ENCODE data around the gene GNA14. TPM values are rescaled to one million over a fixed set of nuclear protein-coding genes. Genes with fewer than 3 reads are reported as not detected.
"Not testable (repeated sequence)": the region's sequence is repeated elsewhere in the genome, so short reads cannot be mapped to it uniquely, and the experiment has no call there.

GNA14 gene
- total RNA-seq, 1 donor from 2014 or later: 0.22 TPM

- no peak overlapping the region for H3K4me3 Mint-ChIP-seq (ENCODE audit: unreplicated experiment)
- H3K4me1 Mint-ChIP-seq (ENCODE audit: low read depth): no peaks in the 10 kb centered on the region
- H3K27me3 Mint-ChIP-seq (ENCODE audit: low read depth): peaks cover 5% of the 10 kb centered on the region
- no peak for TF ChIP-seq CTCF (IDR thresholded peaks at IDR 0.05)
- H3K27ac Mint-ChIP-seq (ENCODE audit: unreplicated experiment): no peak overlapping the region
- no peak for DNase-seq (ENCODE audit: low spot score)
- peaks cover 9% of the 10 kb centered on the region for H3K9me3 Mint-ChIP-seq (ENCODE audit: low read depth)
- H3K36me3 Mint-ChIP-seq (ENCODE audit: low read depth): peaks cover 4% of the 10 kb centered on the region
Observed at GRCh38 chr9:77632652-77633051, 15.5 kb downstream of the GNA14 start.

GRCh38 chr9:77628864-77629263 is 19.3 kb downstream of the GNA14 start:
- H3K9me3 Mint-ChIP-seq (ENCODE audit: low read depth): peaks cover 31% of the 10 kb centered on the region
- not testable (repeated sequence) for H3K27ac Mint-ChIP-seq (ENCODE audit: unreplicated experiment); H3K27me3 Mint-ChIP-seq (ENCODE audit: low read depth); H3K4me1 Mint-ChIP-seq (ENCODE audit: low read depth); DNase-seq (ENCODE audit: low spot score); H3K4me3 Mint-ChIP-seq (ENCODE audit: unreplicated experiment)
- H3K36me3 Mint-ChIP-seq (ENCODE audit: low read depth): peaks cover 16% of the 10 kb centered on the region

GRCh38 chr9:77616191-77616590 is 31.9 kb downstream of the GNA14 start:
- Mint-ChIP-seq H3K27me3 (ENCODE audit: low read depth) (no peaks in the 10 kb centered on the region), H3K4me3 (ENCODE audit: unreplicated experiment) (no peak overlapping the region), H3K27ac (ENCODE audit: unreplicated experiment) (no peak overlapping the region), H3K36me3 (ENCODE audit: low read depth) (no peaks in the 10 kb centered on the region), H3K4me1 (ENCODE audit: low read depth) (peaks cover 9% of the 10 kb centered on the region), H3K9me3 (ENCODE audit: low read depth) (peaks cover 6% of the 10 kb centered on the region)
- no peak for TF ChIP-seq CTCF (IDR thresholded peaks at IDR 0.05)
- no peak for DNase-seq (ENCODE audit: low spot score)

- Mint-ChIP-seq H3K4me1 (ENCODE audit: low read depth) (peaks cover 9% of the 10 kb centered on the region), H3K9me3 (ENCODE audit: low read depth) (peaks cover 6% of the 10 kb centered on the region), H3K27ac (ENCODE audit: unreplicated experiment) (peak overlapping the region; percentile 49), H3K4me3 (ENCODE audit: unreplicated experiment) (no peak overlapping the region), H3K36me3 (ENCODE audit: low read depth) (no peaks in the 10 kb centered on the region), H3K27me3 (ENCODE audit: low read depth) (no peaks in the 10 kb centered on the region)
- no peak for DNase-seq (ENCODE audit: low spot score)
- no peak for TF ChIP-seq CTCF (IDR thresholded peaks at IDR 0.05)
Observed at GRCh38 chr9:77614645-77615044, 33.5 kb downstream of the GNA14 start.

GRCh38 chr9:77606526-77606925 is 41.6 kb downstream of the GNA14 start:
- no peaks in the 10 kb centered on the region for H3K4me1 Mint-ChIP-seq (ENCODE audit: low read depth)
- no peak for TF ChIP-seq CTCF (IDR thresholded peaks at IDR 0.05)
- H3K27me3 Mint-ChIP-seq (ENCODE audit: low read depth): peaks cover 2% of the 10 kb centered on the region
- peaks cover 1% of the 10 kb centered on the region for H3K36me3 Mint-ChIP-seq (ENCODE audit: low read depth)
- no peak for DNase-seq (ENCODE audit: low spot score)
- H3K27ac Mint-ChIP-seq (ENCODE audit: unreplicated experiment): no peak overlapping the region
- H3K4me3 Mint-ChIP-seq (ENCODE audit: unreplicated experiment): no peak overlapping the region
- no peaks in the 10 kb centered on the region for H3K9me3 Mint-ChIP-seq (ENCODE audit: low read depth)

- no peaks in the 10 kb centered on the region for H3K4me1 Mint-ChIP-seq (ENCODE audit: low read depth)
- DNase-seq (ENCODE audit: low spot score): no peak
- TF ChIP-seq CTCF (IDR thresholded peaks at IDR 0.05): no peak
- H3K27ac Mint-ChIP-seq (ENCODE audit: unreplicated experiment): no peak overlapping the region
- peaks cover 2% of the 10 kb centered on the region for H3K27me3 Mint-ChIP-seq (ENCODE audit: low read depth)
- peaks cover 1% of the 10 kb centered on the region for H3K36me3 Mint-ChIP-seq (ENCODE audit: low read depth)
- no peak overlapping the region for H3K4me3 Mint-ChIP-seq (ENCODE audit: unreplicated experiment)
- H3K9me3 Mint-ChIP-seq (ENCODE audit: low read depth): no peaks in the 10 kb centered on the region
Observed at GRCh38 chr9:77605449-77606220, 42.5 kb downstream of the GNA14 start.

All from chondrocyte (in vitro differentiated cells).